GM18505 (cell line): ENCODE measurements around the gene PLEKHG7.
A peak's percentile ranks its signal among the peaks of the same experiment; 100 is the strongest.
"Not testable (repeated sequence)": the region's sequence is repeated elsewhere in the genome, so short reads cannot be mapped to it uniquely, and the experiment has no call there.

Experiments
- ATAC-seq: cut with Tn5 transposase; IDR thresholded peaks from one replicate; pipeline ENCODE4 v1.9.1; 2021; ENCODE audit not compliant: unreplicated experiment
- POLR2A ChIP-seq: IDR thresholded peaks from 4 replicates; pipeline ENCODE4 v1.6.1; 2011; ENCODE audit warnings: borderline replicate concordance; ENCODE audit not compliant: insufficient read depth, insufficient read length; ENCODE audit errors: extremely low read depth

The PLEKHG7 gene

GRCh38 chr12:92779902-92780301 lies 77.1 kb downstream of the PLEKHG7 start:
- no peak for ATAC-seq

DNA sequence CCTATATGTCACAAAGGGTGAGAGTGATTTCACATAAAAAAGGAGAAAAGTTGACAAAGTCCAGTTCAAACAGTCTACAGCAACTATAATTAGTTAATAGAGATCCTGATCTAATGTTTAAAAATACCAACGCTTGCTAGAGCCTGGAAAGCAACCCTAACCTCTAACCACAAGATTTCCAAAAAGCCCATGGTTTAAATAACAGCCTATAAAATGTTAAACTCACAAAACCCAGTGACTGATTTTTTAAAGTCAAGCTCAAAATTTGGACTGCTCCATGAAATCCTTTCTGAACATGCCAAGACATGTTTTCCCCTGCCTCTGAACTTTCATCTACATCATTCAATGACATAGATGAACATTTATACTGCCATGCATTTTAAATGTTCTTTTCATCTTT lies 81.6 kb downstream of the PLEKHG7 start:
- TF ChIP-seq POLR2A: no peak
- ATAC-seq: no peak

More at GRCh38 chr12:92779902-92780301, 77.1 kb downstream of the PLEKHG7 start:
- TF ChIP-seq POLR2A: no peak

DNA sequence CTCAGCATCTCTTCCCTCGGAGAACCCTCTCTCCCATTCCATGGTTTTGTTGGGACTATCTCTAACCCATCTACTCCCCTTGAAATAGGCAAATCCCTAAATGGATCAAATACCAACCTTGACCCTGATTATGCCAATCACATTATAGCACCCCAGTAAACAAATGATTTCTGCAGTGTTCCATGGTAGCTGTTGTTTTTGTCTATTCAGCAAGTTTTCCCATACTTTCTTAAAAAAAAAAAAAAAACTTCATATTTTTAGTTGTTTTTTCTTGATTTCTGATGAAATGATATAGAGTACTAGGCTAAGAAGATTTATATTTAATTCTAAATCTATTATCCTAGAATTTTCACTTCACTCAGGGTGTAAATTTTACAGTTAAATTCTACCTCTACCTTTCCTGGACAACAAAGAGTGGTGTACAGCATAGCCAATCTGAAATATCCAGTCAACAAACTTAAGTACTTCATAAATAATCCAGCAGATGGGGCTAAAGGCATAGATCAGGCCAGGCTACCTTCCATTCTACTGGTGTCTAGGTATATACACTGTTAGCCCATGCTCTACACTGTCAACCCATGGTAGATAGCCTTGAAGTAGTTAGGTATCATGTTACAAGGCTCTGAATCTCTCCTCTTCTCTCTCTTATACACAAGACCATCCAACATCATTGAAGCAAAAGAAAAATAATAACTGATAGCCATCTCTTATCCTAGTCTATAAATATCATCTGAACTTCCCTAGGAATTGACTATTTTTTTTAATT lies 82.2 kb downstream of the PLEKHG7 start:
- ATAC-seq: peak; percentile 94
- TF ChIP-seq POLR2A: no peak

DNA sequence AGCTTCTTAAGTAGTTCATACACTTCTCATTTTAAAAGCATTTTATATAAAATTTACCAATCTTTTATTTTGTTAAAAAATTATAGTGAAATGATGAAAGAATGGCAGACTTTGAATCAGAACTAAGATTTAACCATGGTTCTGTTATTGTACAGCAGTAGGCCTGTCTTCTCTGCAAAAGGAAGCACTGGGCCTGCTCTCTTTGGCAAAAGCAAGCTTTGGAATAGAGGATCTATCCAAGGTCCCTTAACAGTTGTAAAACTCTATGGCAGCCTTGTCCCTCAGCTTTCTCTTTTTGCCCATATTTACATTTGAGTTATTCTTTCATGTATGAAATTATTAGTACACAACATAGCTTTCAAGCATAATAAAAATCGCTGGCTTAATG lies 82.8 kb downstream of the PLEKHG7 start:
- TF ChIP-seq POLR2A: no peak
- ATAC-seq: no peak

DNA sequence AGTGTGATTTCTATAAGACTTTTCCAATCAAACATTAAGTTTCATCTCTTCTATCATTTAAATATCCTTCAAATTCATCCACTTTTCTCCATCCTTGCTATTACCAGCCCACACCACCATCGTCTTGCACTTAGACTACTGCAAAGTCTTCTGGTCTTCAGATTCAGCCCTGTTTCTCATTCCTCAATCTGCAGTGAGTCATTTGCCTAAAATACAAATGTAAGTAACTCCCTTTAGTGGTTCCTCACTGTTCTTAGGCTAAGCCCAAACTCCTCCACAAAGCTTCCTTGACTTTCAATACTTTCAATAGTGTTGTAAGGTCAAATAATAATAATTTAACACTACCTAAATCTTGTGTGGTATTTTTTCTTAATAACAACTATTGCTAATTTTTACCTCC lies 83.3 kb downstream of the PLEKHG7 start:
- TF ChIP-seq POLR2A: no peak
- no peak for ATAC-seq

DNA sequence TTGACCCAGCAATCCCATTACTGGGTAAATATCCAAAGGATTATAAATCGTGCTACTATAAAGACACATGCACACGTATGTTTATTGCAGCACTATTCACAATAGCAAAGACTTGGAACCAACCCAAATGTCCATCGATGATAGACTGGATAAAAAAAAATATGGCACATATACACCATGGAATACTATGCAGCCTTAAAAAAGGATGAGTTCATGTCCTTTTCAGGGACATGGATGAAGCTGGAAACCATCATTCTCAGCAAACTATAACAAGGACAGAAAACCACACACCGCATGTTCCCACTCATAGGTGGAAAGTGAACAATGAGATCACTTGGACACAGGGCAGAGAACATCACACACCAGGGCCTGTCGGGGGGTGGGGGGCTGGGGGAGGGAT lies 91.6 kb downstream of the PLEKHG7 start:
- not testable (repeated sequence) for ATAC-seq

DNA sequence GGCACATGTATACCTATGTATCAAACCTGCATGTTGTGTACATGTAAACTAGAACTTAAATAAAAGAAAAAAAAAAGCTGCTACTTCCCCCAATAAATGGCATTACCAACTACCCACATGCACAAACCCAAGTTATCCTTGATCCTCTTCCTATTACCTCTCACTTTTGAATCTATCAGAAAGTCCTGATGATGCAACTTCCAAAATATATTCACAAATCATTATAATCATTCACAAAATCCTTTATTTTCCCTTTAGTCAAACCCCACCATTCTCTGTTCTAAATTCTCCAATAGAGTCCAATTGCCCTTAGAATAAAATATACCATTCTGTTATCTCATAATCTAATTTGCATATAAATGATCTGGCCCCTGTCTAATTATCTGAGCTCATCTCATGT lies 92.0 kb downstream of the PLEKHG7 start:
- no peak for TF ChIP-seq POLR2A

GRCh38 chr12:92796650-92797049 lies 93.9 kb downstream of the PLEKHG7 start:
- no peak for ATAC-seq
- no peak for TF ChIP-seq POLR2A

More for the DNA sequence above, 92.0 kb downstream of the PLEKHG7 start:
- ATAC-seq: no peak

GRCh38 chr12:92802906-92803305 lies 100.1 kb downstream of the PLEKHG7 start:
- TF ChIP-seq POLR2A: no peak
- ATAC-seq: no peak

DNA sequence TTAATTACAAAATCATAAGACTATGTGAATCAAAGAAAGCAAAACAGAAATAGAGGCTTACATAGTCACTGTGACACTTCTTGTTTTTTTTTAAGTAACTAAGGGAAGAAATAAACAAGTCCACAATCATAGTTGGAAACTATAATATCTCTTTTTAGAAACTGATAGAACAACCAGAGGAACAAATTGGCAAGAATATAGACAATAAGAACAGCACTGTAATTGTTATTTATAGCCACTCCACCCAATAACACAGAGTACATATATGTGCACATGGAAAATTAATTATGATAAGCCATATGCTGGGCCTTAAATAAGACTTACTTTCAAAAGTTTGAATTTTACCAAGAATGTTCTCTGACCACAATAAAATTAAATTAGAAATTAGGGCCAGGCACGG lies 101.1 kb downstream of the PLEKHG7 start:
- ATAC-seq: no peak
- TF ChIP-seq POLR2A: no peak

DNA sequence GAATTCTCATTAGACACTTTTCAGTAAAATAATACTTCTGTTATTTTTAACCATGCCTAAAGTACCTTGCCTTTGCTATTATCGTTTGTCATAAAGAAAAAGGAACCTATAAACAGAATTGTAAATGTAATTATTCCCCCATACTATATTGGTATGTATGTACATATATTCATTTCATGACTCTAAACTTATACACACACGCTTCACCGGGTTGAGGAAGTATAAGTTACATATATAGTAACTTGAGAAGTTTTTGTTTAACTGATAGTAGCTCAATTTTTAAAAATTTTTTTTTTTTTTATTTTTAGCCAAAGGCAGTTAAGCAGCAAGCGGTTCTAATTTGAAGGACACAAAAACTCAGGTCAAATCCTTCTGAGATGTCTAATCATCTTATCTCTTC lies 107.6 kb downstream of the PLEKHG7 start:
- peak; percentile 85 for ATAC-seq
- no peak for TF ChIP-seq POLR2A

GRCh38 chr12:92814584-92814983 lies 111.8 kb downstream of the PLEKHG7 start:
- no peak for ATAC-seq
- TF ChIP-seq POLR2A: no peak

DNA sequence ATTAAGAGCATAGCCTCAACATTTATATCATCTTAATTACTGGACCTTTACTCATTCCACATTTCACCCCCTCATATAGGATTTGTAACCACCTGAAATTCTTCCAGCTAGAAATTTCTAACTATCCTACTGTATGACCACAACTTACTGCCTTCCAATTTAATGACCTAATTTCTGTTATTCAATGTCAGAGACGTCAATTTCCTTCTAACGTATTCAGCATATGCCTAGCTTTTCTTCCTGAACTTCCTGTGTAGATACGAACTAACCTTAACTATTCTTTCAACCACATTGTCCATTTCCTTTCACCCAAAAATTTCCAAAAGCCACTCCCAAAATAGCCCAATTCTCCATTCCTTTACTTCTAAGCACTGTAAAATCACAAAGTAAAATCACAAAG lies 118.4 kb downstream of the PLEKHG7 start:
- TF ChIP-seq POLR2A: no peak

More for the DNA sequence above, 118.4 kb downstream of the PLEKHG7 start:
- no peak for ATAC-seq
